Activated CD8-positive, alpha-beta T cell treated with anti-CD3 and anti-CD28 coated beads for 36 hours (primary cell): Measurements from ENCODE around the gene CENPP. TPM values are rescaled to one million over a fixed set of nuclear protein-coding genes. Genes with fewer than 3 reads are reported as not detected.

Experiments used
- ATAC-seq: fragments of 200-7000 bp; cut with Tn5 transposase; one replicate; pipeline ENCODE4 v1.10.0; 2021; ENCODE audit warnings: mild to moderate bottlenecking, moderate library complexity
- CTCF ChIA-PET: fragments of 350-600 bp; sonication (Branson Sonifier 250); formaldehyde crosslinking; loops from one replicate; lab custom pipeline; 2021; ENCODE audit warnings: antibody characterized with exemption; lab: Charles Lee
- POLR2A ChIA-PET: fragments of 350-600 bp; sonication (Branson Sonifier 250); formaldehyde crosslinking; loops from one replicate; lab custom pipeline; 2021; ENCODE audit warnings: antibody characterized with exemption; lab: Charles Lee
- DNase-seq: peaks from one replicate; pipeline ENCODE4 v3.0.0-alpha.2; 2020
- H3K27ac Mint-ChIP-seq: one replicate; pipeline ENCODE4 v1.8.0; 2021; ENCODE audit warnings: mild to moderate bottlenecking, mixed read lengths
- H3K27me3 Mint-ChIP-seq: one replicate; pipeline ENCODE4 v1.8.0; 2021; ENCODE audit warnings: mixed read lengths
- H3K36me3 Mint-ChIP-seq: one replicate; pipeline ENCODE4 v1.8.0; 2021; ENCODE audit warnings: low read depth, mixed read lengths
- H3K4me1 Mint-ChIP-seq: one replicate; pipeline ENCODE4 v1.8.0; 2021; ENCODE audit warnings: low read depth, mixed read lengths
- H3K4me3 Mint-ChIP-seq: one replicate; pipeline ENCODE4 v1.8.0; 2021; ENCODE audit warnings: mild to moderate bottlenecking, moderate library complexity, mixed read lengths
- H3K9me3 Mint-ChIP-seq: one replicate; pipeline ENCODE4 v1.8.0; 2021; ENCODE audit warnings: mixed read lengths
- intact Hi-C: fragments of 100-400 bp; cut with micrococcal nuclease; formaldehyde crosslinking; loops from one replicate; pipeline ENCODE4 v1.10.0; 2022
- total RNA-seq, 2 experiments: library from RNA; stranded (reverse); gene quantifications; one replicate each; pipeline ENCODE4 v1.2.3, GENCODE V29; 2021
- TF ChIP-seq, protein P1 (sequence below): fragments of 200-600 bp; IDR thresholded peaks from one replicate; pipeline ENCODE4 v1.8.0; 2022; ENCODE audit warnings: antibody characterized with exemption, mild to moderate bottlenecking

CENPP gene
- total RNA-seq, 2 experiments from 2014 or later = 22.5 to 28.7 TPM

DNA sequence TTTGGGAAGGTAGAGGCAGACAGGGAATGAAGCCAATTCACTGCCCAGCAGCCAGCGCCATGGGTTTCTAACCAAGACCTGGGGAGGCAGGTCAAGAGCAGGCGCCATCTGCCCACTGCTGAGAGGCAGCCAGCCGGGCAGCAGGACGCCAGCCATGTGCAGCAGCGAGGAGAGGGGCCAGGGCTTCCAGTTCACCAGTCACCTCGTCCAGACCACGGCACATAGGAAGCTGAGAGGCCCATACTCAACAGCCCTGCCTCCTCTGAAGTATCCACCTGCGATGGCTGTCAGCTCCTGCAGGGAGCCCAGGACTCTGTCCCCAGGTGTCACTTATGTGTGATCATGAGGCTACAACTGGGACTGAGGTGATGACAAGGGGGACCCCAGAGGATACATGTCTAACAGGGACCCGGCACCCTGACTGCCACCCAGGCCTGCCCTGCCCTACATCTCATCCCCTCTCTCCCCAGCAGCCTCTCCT is 314.1 kb downstream of the CENPP start:
- Mint-ChIP-seq H3K4me3 (no peak overlapping the region), H3K36me3 (peaks cover 49% of the 10 kb centered on the region), H3K9me3 (no peaks in the 10 kb centered on the region), H3K4me1 (no peaks in the 10 kb centered on the region), H3K27me3 (no peaks in the 10 kb centered on the region), H3K27ac (no peak overlapping the region)
- DNase-seq (no peak), ATAC-seq (no peak)
- TF ChIP-seq, protein P1, sequence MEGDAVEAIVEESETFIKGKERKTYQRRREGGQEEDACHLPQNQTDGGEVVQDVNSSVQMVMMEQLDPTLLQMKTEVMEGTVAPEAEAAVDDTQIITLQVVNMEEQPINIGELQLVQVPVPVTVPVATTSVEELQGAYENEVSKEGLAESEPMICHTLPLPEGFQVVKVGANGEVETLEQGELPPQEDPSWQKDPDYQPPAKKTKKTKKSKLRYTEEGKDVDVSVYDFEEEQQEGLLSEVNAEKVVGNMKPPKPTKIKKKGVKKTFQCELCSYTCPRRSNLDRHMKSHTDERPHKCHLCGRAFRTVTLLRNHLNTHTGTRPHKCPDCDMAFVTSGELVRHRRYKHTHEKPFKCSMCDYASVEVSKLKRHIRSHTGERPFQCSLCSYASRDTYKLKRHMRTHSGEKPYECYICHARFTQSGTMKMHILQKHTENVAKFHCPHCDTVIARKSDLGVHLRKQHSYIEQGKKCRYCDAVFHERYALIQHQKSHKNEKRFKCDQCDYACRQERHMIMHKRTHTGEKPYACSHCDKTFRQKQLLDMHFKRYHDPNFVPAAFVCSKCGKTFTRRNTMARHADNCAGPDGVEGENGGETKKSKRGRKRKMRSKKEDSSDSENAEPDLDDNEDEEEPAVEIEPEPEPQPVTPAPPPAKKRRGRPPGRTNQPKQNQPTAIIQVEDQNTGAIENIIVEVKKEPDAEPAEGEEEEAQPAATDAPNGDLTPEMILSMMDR = no peak
- intact Hi-C loops = loop anchor here (10.0 kb wide), 1 partner anchor 315 kb away; the partner anchor contains the start of genes CENPP and NOL8
- POLR2A ChIA-PET = no interaction called here
- CTCF ChIA-PET = interaction anchor here (1.2 kb wide), 1 partner anchor 500 kb away, joined by 4 read pairs; no protein-coding TSS in a partner anchor

- CTCF ChIA-PET = interaction anchor here (1.2 kb wide), 1 partner anchor 500 kb away, joined by 4 read pairs; no protein-coding TSS in a partner anchor
- Mint-ChIP-seq H3K9me3 (no peaks in the 10 kb centered on the region), H3K4me3 (no peak overlapping the region), H3K27me3 (no peaks in the 10 kb centered on the region), H3K27ac (no peak overlapping the region), H3K36me3 (peaks cover 54% of the 10 kb centered on the region), H3K4me1 (no peaks in the 10 kb centered on the region)
- intact Hi-C loops = no loop called here
- TF ChIP-seq, protein P1 = no peak
- ATAC-seq (no peak), DNase-seq (no peak)
- POLR2A ChIA-PET = no interaction called here
Observed at GRCh38 chr9:92640398-92641091, 314.8 kb downstream of the CENPP start.

DNA sequence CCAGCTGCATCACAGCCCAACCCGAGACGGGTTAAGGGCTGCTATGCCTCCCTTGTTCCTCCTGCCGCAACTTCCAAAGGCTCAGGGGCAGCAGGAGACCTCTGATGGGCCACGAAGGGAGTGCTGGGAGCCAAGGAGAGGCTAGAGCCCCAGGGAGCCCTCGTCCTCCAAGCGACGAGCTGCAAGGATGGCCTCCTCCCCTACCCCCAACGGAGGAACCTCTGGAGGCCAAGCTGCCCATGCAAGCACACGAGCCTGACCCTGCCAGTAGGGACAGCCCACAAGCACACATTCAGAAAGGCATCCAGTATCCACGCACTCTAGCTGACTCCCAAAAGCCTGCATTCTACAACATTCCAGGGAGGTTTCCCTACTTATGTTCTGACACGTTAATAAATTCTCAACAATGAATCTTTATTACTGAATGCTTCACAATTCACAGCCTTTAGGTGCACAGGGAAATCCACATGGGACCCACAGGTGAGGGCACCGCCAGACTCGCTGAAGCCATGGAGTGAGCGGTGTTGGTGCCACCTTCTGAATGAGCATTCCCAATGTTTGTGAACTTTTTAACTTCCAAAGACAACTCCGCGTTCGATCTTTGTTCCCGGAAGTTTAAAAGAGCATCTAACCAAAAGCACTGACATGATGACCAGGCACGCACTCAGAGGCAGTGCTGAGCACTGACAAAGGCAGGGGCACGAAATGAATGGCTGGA is 315.5 kb downstream of the CENPP start:
- H3K27me3 Mint-ChIP-seq = no peaks in the 10 kb centered on the region
- H3K36me3 Mint-ChIP-seq = peaks cover 58% of the 10 kb centered on the region
- no peak overlapping the region for H3K27ac Mint-ChIP-seq
- no peak overlapping the region for H3K4me3 Mint-ChIP-seq
- DNase-seq (no peak), ATAC-seq (no peak)
- intact Hi-C loops = no loop called here
- H3K9me3 Mint-ChIP-seq = no peaks in the 10 kb centered on the region
- CTCF ChIA-PET = no interaction called here
- TF ChIP-seq, protein P1 = no peak
- POLR2A ChIA-PET = no interaction called here
- H3K4me1 Mint-ChIP-seq = no peaks in the 10 kb centered on the region

- POLR2A ChIA-PET = no interaction called here
- CTCF ChIA-PET = no interaction called here
- H3K4me3 Mint-ChIP-seq = no peak overlapping the region
Observed at GRCh38 chr9:92642041-92642451, 316.3 kb downstream of the CENPP start.

More at GRCh38 chr9:92642041-92642451, 316.3 kb downstream of the CENPP start:
- DNase-seq = no peak
- TF ChIP-seq, protein P1 = no peak
- Mint-ChIP-seq H3K4me1 (peaks cover 3% of the 10 kb centered on the region), H3K36me3 (peaks cover 62% of the 10 kb centered on the region), H3K9me3 (no peaks in the 10 kb centered on the region), H3K27ac (no peak overlapping the region), H3K27me3 (no peaks in the 10 kb centered on the region)
- ATAC-seq = no peak
- intact Hi-C loops = no loop called here
